GM10847 (cell line): ENCODE measurements around the gene MORF4L2.

Experiments
- POLR2A ChIP-seq: IDR thresholded peaks from 2 replicates; pipeline ENCODE4 v1.6.1; 2011; ENCODE audit not compliant: insufficient read length; ENCODE audit errors: extremely low read depth

MORF4L2 gene

DNA sequence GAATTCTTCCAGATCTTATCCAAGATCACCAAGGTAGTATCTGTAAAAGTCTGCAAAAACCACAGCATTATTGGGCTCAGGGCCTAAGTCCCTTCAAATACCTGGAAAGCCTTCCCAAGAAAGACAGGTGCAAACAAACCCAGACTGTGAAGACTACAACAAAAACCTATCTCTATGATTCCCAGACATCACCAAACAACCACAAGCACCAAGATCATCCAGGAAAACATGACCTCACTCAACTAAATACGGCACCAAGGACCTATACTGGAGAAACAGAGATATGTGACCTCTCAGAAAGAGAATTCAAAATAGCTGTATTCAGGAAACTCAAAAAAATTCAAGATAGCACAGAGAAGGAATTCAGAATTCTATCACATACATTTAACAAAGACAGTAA is 42.4 kb downstream of the MORF4L2 start:
- TF ChIP-seq POLR2A = no peak

DNA sequence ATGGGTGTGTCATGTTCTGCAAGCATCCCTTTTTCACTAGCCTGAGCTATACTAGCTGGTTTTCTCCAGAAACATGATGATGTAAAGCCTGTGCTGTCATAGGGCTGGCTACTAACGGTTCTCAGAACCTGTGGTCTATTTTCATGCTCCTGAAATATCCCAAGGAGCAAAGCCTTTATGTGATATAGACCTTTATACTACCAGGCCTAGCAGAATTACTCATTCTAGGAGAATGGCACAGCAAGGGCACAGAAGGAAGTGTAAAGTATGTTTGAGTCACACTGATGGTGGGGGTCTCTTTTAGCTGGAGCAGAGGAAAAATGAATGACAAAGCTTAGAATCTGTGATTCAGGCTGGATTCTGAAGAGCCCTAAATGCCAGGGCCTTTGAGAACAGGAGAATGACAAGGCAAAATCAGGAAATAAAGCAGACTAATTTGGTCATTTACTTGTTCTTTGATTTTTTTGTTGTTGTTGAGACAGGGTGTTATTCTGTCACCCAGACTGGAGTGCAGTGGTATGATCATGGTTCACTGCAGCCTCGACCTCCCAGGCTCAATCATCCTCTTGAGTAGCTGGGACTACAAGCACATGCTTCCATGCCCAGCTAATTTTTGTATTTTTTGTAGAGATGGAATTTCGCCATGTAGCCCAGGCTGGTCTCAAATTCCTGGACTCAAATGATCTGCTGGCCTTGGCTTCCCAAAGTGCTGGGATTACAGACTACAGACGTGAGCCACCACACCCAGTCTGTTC is 45.9 kb downstream of the MORF4L2 start:
- no peak for TF ChIP-seq POLR2A

DNA sequence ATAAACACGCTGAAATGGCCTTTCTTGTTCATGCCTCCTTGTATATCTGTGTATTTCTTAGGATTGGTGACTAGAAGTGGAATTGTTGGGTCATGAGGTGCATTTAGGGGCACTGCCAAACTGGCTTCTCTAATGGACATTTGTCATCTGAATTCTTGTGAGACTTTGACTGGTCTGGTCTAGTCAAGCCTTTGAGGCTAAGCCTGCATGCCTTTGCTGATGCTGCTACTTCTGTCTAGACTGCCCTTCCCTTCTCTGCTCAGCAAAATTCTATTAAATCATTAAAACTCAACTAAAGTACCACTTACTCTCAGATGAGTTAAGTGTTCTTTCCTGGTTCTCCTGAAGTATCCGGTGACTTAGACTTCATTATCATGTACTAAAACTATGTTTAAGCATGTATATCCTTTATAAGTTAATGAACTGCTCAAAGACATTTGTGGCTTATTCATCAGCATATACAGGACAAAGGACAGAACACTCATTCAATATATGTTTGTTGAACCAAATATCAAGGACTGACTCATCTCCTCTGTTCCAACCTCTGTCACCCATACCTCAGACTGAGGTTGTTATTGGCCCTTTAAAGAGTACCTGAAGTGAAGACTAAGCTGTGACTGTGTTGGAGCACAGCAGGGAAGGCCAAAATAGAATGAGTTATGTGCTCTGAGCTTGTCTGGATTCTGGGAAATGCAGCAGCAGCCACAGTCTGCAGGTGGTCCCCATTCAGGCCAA is 48.7 kb downstream of the MORF4L2 start:
- no peak for TF ChIP-seq POLR2A

DNA sequence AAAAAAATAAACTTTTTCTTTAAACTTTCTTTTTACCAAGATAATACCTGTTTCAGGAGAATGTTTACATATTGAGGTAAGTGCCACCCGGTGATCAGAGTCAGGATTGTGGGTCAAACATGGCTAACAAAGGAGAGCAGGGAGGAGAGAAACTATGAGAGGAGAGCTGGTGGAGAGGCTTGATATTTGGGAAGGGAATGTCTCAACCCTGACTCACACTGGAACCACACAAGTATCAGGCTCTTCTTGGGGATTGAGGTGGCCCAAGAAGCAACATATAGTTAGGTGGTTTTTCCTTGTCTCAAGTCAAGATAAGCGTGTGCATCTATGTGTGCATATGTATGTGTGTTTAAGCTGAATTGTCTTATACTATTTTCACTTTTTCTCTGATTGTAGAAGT is 51.1 kb downstream of the MORF4L2 start:
- TF ChIP-seq POLR2A = no peak

DNA sequence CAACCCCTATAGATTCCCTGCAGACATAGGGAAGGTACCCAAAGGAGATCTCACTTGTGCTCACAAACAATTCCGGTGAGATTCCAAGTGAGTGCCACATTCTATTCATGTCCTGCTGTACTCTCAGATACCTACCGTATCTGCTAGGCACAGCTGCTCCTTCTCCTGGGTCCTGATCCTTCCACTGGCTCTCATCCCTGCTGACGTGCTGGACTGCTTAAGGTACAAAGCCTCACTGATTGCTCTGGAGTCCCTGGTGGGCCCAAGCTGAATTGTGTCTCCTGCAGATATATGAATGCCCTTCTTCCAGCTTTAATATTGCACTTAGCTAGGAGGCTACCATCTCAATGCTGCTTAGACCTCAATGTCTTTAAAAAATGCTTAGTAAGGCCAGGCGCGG is 55.4 kb downstream of the MORF4L2 start:
- TF ChIP-seq POLR2A = no peak

DNA sequence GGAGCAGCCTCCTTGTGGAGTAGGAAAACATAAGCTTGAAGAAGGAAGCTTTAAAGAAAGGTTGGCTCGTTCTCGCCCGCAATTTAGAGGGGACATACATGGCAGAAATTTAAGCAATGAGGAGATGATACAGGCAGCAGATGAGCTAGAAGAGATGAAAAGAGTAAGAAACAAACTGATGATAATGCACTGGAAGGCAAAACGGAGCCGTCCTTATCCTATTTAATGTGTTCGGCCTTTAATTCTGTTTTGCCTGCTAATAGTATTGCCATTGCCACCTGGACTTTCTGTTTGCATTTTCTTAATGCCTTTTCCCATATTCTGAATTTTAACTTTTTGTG is 56.4 kb downstream of the MORF4L2 start:
- TF ChIP-seq POLR2A = no peak

DNA sequence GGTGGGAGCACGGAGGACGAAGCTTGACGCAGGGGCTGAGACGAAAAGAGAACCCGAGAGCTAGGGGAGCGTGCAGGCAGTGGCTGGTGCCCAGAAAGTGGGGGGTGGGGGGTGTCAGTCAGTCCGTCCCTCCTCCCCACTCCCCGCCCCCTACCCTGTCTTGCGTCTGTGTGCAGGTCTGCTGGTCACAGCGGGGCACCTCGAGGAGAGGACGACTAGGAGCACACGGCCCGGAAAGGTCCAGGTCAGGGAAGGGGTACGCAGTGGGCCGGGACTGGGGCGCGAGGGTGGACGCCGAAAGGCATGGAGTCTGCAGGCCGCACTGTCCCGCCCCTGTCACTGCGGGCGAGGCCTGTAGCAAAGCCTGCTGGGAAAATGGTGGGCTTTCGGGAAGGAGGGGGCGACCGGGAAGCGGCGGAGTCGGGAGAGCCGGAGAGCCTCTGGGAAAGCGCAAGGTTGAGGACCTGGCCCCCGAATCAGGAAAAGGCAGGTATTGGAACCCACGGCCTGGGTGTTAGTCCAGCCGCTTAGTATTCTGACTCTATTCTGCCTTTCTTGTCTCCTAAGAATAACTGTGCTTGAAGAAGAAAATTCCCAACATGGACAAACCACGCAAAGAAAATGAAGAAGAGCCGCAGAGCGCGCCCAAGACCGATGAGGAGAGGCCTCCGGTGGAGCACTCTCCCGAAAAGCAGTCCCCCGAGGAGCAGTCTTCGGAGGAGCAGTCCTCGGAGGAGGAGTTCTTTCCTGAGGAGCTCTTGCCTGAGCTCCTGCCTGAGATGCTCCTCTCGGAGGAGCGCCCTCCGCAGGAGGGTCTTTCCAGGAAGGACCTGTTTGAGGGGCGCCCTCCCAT is 57.0 kb downstream of the MORF4L2 start:
- TF ChIP-seq POLR2A = no peak

DNA sequence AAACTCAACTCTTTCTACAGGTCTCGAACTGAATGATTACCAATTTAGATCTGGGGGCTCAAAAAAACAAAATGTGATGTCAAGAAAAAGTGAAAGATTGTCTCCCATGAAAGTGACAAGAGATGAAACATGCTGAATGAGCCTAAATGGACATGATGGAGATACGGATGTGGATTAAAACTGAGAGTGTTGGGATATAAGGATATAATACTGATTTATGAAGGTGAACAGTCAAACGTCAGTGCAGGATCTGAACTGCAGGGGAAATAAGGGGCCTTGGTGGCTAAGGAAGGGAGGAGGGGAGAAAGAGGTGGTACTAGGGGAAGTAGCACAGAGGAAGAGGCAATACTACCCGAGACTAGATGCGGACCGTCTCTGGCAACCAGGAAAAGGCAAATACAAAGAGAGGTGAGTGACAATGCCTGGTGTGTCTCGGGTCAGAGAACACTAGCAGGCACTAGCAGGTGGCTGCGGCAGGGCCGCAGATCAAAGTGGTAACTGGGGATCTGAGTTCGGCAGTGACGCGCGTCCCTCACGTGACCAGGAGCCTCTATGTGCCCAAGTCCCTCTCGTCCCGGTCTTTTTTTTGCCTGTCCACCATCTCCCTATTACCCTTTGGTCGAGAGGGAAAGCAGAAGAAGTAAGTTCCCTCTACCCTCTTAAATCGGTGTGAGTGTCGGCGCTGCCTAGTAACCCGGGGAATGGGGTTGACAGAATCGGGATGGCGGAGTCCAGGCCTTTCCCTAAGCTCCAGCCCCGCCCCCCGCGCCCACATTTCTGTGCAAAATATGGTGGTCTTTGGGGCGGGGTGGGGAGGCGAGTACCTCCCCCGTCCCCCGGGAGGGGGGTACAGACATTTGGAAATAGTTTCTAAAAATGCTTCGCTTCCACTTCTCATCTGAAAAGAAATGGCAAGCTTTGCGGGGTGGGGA is 57.8 kb downstream of the MORF4L2 start, which contains the start of gene TCEAL1:
TSS of gene TCEAL1 (plus strand) at position 590 of the 932 bp plus-strand sequence. CDS start 942 bp downstream, outside the sequence.
- peak; percentile 30 for TF ChIP-seq POLR2A

DNA sequence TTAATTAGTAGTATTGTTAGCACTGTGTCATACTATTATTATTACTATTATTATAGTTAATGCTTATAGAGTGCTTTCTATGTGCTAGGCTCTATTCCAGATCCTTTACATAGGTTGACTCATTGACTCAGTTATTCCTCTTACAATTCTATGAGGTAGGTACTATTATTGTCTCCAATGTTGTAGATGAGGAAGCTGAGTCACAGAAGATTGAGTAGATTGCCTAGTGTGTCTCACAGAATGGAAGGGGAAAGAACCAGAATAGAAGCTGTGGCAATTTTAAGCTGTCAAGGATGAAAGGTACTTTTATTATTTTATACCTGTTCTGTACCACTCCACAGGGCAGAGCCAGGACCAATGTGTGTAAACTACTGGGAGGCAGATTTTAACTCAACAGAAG is 59.6 kb downstream of the MORF4L2 start:
- TF ChIP-seq POLR2A = no peak
